ENCODE measurements around the gene TACR2.

The TACR2 gene

GRCh38 chr10:69418052-69418752, 1.5 kb upstream of the TACR2 start:
- no peak for DNase-seq

- no peak for DNase-seq
Observed at GRCh38 chr10:69417542-69417941, 824 bp upstream of the TACR2 start.

DNA sequence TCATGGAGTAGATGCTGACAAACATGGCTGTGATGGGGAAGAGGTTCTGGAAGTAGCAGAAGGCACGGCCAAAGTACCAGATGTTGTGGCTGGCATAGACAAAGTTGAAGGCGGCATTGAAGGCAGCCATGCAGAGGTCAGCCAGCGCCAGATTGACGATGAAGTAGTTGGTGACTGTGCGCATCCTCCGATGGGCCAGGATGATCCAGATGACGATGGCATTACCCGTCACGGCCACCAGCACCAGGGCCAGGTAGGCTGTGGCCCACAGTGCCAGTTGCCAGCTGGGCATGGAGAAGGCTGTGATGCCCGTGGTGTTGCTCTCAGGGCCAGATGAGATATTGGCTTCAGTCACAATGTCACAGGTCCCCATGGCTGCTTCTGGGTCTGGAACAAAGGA, 767 bp downstream of the TACR2 start:
- DNase-seq: no peak

DNA sequence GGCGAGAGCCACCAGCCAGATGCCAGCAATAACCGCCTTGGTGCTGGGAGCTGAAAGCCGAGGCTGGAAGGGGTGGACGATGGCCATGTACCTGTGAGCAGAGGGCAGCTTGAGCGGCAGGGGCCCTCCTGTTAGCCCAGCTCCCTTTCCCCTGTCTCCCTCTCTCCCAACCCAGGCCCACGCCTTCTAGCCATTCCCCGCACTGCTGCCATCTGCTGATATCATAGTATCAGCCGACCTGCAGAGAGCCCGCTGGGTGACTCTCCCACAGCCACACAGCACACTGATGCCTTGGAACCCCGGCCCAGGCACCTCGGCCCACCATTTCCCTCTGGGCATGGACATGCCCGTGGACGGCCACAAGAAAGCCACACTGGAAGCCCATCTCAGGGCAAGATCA, 1.7 kb downstream of the TACR2 start:
- no peak for DNase-seq

DNA sequence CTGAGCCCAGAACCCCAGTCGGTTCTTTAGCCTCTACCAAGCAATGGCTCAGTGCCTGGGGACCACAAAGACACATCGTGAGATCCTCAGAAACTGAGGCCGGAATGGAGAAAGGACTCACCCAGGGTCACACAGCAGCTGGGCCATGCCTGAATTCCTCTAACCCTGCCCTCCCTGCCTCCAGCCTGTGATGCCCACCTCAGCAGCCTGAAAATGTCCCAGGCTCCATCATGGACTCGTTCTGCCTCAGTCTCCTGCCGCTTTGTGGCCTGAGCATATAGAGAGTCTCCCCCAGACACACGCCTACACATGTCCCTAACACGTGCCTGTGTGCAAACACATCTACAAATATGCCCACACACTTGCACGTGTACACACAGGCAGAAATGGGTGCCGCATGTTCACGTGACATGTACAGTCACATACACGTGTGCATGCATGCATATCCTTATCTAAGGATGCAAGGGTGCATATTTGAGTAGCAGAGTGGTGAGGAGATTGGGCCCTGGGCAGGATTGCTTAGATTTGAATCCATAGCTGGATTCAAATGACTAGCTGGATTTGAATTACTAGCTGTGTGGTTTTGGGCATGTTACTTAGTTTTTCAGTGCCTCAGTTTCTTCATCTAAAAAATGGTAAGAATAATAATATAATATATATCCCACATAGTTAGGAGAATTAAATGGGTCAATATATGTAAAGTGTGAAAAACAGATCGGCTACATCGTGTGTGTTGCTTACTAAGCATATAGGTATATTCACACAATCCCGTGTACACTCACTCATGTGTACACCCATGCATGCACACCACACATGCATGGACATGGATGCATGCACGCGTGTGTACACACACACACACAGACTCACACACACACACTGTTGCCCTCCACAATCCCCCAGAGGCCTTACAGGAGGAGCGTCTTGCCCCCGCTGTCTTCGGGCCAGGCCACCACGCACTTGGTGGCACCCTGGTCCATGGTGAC, 2.4 kb downstream of the TACR2 start:
- DNase-seq: no peak

- DNase-seq: no peak
Observed at GRCh38 chr10:69413221-69413865, 3.4 kb downstream of the TACR2 start.

- DNase-seq: no peak
Observed at GRCh38 chr10:69412232-69412790, 4.4 kb downstream of the TACR2 start.

- no peak for DNase-seq
Observed at GRCh38 chr10:69411476-69411875, 5.2 kb downstream of the TACR2 start.

DNA sequence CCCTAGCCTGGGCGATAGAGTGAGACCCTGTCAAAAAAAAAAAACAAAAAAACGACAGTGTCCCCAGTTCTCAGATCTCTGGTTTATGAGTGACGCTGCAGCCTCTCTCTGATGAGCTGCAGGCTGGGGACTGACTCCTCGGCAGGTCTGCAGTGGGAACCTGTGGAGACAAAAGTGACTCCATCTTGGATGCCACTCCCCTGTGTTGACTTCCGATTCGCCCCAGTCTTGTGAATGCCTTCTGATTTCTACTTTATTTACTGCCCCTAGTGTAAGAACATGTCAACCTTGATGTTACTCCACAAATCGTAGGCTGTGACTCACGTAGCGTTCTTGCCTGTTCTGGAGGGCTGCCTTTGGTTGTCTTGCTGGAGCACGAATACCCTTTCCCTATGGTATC, 6.2 kb downstream of the TACR2 start:
- no peak for DNase-seq

DNA sequence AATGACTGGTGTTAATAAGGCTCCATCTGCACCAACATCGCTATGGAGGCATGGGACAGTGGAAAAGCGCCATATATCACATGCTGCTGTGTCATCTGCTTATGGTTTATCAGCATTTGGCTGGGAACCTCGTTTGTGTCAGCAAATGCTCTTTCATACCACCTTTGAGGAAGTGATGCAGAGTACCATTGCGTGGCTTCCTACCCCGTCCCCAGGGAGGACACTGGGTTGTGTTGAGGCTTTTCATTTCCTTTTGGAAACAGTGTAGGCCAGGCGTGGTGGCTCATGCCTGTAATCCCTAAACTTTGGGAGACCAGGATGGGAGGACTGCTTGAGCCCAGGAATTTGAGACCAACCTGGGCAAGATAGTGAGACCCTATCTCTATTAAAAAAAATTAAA, 6.8 kb downstream of the TACR2 start:
- no peak for DNase-seq

DNA sequence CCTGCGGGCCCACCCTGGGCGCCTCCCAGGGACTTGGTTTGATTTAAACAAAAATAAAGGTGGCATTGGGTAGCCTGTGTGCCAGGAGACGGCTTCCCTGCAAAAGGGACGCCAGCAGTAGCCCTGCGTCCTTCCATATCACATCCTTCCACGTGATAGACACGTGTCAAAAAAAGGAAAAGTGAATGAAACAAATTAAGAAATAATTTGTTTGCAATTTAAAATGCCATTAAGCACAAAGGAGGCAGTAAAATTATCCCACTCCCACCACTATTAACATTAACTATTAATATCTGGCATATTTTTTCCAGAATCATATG, 7.6 kb downstream of the TACR2 start:
- no peak for DNase-seq

GRCh38 chr10:69408318-69409175, 8.2 kb downstream of the TACR2 start:
- DNase-seq: peak; percentile 82

DNA sequence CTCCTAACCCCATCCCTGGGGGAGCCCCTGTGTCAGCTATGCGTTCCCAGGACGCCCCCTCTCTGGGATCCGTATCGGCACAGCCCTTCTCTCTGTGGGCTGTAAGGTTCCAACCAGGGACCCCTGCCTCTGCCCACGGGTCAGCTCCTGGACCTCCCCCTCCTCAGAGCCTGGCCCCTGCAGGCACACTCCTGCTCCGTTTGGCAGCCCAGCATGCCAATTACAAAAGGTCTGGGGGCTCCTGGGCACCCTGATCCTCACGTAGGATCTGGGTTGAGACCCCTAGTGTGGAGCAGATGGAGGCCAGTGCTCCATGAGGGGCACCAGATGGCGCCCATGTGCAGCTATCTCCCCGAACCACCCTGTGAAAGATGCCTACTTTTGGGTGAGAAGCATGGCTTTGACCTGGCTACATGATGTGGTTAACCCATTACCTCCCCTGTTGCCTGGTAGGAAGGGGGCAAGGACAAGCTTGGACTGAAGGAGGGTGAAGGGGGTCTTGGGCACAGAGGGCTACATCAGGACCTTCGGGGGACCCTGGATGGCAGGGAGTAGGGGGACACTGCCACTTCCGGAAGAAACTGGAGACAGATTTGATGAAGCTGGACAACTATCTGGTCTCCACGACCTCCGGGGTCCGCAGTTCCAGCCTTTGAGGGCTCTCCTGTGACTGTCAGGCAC, 9.0 kb downstream of the TACR2 start:
- no peak for DNase-seq

DNA sequence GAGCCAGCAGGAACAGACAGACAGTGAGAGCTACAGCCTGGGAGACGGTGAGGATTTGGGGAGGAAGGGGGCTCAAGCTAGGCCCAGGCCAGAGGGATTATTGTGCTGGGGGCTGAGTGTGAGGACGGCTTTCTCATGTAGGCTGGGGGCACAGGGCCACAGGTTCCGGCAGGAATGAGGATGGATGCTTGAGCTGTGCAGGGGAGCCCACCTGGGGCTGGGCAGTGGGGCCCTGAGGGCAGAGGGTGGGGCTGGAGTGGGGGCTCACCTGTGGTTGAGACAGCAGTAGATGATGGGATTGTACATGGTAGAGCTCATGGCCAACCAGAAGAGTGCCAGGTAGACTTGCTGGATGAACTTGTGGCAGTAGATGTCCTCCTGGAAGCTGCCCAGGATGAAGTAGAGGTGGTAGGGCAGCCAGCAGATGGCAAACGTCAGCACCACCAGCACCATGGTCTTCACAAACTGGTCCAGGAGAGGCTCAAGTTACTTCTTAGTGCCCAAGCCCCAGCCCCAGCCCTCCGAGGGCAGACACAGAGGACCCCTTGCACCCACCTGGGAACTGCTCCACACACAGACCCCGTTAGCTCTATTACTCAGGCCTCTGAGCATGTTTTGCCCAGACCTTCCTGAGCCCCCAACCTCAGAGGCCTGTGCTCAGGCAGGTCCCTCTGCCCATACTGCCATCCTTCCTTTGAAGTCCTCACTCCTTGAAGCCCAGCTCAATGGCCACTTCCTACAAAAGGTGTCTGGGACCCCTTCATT, 9.7 kb downstream of the TACR2 start:
- no peak for DNase-seq

- no peak for DNase-seq
Observed at GRCh38 chr10:69406302-69406811, 10.4 kb downstream of the TACR2 start.

- no peak for DNase-seq
Observed at GRCh38 chr10:69405221-69405620, 11.5 kb downstream of the TACR2 start.

DNA sequence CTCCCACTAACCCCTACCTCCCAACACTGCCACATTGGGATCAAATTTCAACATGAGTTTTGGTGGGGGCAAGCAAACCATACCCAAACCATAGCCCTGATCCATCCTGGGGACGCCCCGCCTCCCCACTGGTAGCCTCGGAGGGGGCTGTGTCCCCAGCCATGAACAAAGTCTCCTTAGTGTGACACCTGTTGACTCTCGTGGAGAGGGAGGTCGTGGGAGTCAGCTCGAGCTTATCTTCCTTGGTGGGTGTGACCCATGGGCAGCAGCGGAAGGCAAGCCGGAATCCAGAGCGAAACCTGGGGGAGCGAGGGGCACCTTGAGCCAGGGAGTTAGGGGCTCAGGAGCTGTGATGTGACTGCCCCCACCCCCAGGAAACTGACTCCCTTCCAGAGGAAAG, 11.9 kb downstream of the TACR2 start:
- DNase-seq: no peak

GRCh38 chr10:69403519-69403918, 13.2 kb downstream of the TACR2 start:
- no peak for DNase-seq

DNA sequence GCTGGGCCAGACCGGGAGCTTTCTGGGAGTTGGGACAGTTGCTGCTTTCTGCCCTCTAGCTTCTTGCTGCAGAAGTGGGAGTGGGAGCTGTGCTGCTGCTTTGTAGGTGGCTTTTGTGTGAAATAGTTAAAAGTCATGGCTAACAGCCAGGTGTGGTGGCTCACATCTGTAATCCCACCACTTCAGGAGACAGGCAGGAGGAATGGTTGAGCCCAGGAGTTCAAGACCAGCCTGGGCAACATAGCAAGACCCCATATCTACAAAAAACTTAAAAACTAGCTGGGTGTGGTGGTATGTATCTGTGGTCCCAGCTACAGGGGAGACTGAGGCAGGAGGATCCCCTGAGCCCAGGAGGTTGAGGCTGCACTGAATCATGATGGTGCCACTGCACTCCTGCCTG, 13.7 kb downstream of the TACR2 start:
- no peak for DNase-seq

DNA sequence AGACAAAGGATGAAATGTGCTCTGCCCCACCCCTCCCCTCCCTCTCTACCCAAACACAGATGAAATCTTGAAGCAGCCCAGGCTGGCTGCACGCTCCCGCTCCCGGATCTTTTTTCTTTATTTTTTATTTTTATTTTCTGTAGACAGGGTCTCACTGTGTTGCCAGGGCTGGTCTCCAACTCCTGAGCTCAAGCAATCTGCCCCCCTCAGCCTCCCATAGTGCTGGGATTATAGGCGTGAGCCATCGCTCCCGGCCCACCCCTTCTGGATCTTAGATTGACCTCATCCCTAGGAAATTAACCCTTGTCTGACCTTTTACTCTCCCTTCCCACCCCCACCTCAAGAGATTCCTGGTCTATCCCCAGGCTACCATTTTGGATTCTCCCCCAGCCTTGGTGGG, 14.3 kb downstream of the TACR2 start:
- no peak for DNase-seq

GRCh38 chr10:69401416-69401815, 15.3 kb downstream of the TACR2 start:
- no peak for DNase-seq

All from COR-L47 (cell line).